Gastrocnemius medialis (tissue), 4 donors: ENCODE data around the gene UTP3.

Experiments used
- CTCF ChIP-seq, 5 experiments: fragments of 450-650 bp in 3 of 5; fragments of 200-600 bp in 2 of 5; sonication (generic) in 2 of 5; IDR thresholded peaks in 4 of 5; conservative IDR thresholded peaks in 1 of 5; 1 replicate in 4 of 5; 2 replicates in 1 of 5; pipeline ENCODE4 v1.5.1; 2016 to 2019; ENCODE audit warnings: antibody characterized with exemption in 5 of 5, mild to moderate bottlenecking in 3 of 5, moderate library complexity in 3 of 5
- POLR2A ChIP-seq, 2 donors: fragments of 450-650 bp; IDR thresholded peaks; one replicate each; pipeline ENCODE4 v1.6.1; 2017; ENCODE audit warnings: antibody characterized with exemption in 2 of 2, mild to moderate bottlenecking in 2 of 2, moderate library complexity in 2 of 2

DNA sequence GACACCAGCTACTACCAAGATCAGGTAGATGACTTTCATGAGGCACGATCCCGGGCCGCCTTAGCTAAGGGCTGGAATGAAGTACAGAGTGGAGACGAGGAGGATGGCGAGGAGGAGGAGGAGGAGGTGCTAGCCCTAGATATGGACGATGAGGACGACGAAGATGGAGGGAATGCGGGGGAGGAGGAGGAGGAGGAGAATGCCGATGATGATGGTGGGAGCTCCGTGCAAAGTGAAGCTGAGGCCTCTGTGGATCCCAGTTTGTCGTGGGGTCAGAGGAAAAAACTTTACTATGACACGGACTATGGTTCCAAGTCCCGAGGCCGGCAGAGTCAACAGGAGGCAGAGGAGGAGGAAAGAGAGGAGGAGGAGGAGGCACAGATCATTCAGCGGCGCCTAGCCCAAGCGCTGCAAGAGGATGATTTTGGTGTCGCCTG is 481 bp downstream of the UTP3 start:
- TF ChIP-seq CTCF (IDR thresholded peaks at IDR 0.05 in 4 of 5, conservative IDR thresholded peaks at IDR 0.05 in 1 of 5) (no peak), POLR2A (IDR thresholded peaks at IDR 0.05) (no peak)
